Measurements from ENCODE around the gene AFF3.
A peak's percentile ranks its signal among the peaks of the same experiment; 100 is the strongest.

AFF3 gene

GRCh38 chr2:100000915-100001707 is 141.3 kb downstream of the AFF3 start:
- in situ Hi-C loops (cut with MboI; ENCODE audit: low sequenced_read_pairs, unreplicated experiment): no loop called here
- DNase-seq (ENCODE audit: low spot score): peak; percentile 69
- TF ChIP-seq, protein P1, sequence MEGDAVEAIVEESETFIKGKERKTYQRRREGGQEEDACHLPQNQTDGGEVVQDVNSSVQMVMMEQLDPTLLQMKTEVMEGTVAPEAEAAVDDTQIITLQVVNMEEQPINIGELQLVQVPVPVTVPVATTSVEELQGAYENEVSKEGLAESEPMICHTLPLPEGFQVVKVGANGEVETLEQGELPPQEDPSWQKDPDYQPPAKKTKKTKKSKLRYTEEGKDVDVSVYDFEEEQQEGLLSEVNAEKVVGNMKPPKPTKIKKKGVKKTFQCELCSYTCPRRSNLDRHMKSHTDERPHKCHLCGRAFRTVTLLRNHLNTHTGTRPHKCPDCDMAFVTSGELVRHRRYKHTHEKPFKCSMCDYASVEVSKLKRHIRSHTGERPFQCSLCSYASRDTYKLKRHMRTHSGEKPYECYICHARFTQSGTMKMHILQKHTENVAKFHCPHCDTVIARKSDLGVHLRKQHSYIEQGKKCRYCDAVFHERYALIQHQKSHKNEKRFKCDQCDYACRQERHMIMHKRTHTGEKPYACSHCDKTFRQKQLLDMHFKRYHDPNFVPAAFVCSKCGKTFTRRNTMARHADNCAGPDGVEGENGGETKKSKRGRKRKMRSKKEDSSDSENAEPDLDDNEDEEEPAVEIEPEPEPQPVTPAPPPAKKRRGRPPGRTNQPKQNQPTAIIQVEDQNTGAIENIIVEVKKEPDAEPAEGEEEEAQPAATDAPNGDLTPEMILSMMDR (IDR thresholded peaks at IDR 0.05; ENCODE audit: borderline replicate concordance, control extremely low read depth, extremely low read depth, insufficient read depth, missing control alignments): no peak

DNA sequence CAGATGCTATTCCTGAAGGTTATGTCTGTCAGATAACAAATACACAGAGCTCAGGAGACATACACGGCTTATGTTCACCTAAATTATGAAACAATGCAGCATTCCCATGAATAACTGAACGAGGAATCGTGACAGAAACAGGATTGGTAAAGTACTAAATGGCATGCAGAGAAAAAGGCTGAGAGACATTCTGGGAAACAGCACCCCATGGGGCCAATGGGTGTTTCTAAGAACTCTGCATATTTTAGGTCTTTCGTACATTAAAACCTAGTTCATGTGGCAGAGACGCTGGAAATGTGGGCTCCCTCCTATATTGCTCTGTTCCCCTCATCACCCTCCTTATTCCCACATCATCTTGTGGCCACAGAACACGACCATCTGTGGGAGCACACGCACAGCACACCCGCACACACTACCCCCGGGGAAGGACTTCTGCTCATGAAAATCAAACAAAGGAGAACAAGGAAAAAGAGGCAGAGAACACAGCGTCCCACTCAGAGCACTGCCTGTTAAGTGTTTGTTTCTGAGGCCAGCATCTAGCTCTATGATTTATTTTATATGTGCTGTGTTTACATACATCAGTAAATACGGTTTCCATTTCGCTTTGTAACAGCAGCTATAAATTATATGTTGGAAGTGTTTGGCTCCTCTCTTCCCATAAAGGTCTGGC is 143.6 kb downstream of the AFF3 start:
- TF ChIP-seq, protein P1 (IDR thresholded peaks at IDR 0.05; ENCODE audit: borderline replicate concordance, control extremely low read depth, extremely low read depth, insufficient read depth, missing control alignments): no peak
- no peak for DNase-seq (ENCODE audit: low spot score)
- in situ Hi-C loops (cut with MboI; ENCODE audit: low sequenced_read_pairs, unreplicated experiment): no loop called here

DNA sequence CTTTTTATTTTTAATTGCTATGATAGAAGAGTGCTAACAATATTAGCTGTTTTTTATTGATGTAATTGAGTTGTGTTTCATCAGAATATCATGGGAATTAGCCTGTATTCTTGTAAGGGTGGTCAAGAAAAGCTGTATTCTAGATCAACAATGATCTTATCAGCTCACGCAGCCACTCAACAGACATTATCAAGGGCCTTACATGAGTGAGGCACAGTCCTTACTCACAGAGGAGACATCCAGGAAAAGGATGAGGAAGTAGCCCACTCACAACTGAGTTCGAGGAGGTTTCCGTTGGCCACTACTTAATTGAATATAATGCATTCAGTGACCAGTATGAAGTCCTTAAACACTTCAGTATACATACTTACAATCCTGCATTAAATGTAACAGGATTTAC is 152.5 kb downstream of the AFF3 start:
- DNase-seq (ENCODE audit: low spot score): no peak
- TF ChIP-seq, protein P1 (IDR thresholded peaks at IDR 0.05; ENCODE audit: borderline replicate concordance, control extremely low read depth, extremely low read depth, insufficient read depth, missing control alignments): no peak
- in situ Hi-C loops (cut with MboI; ENCODE audit: low sequenced_read_pairs, unreplicated experiment): no loop called here

DNA sequence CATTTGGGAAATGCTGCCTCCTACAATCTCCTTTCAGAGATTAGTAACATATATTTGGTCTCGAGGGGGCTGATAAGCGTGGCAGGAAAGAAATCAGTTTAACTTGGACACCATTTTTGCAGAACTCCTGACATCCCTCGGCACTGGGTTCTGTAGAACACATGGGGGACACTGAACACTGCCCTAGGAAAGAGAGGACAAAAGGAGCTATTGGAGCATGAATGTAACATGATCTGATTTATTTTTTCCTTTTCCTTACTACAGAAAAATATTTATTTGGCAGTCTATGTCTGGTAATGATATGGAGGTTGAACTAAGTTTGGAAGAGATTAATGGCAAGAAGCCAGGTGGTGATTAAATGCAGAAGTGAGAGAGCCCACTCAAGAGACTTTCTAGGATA is 153.8 kb downstream of the AFF3 start:
- no peak for DNase-seq (ENCODE audit: low spot score)
- TF ChIP-seq, protein P1 (IDR thresholded peaks at IDR 0.05; ENCODE audit: borderline replicate concordance, control extremely low read depth, extremely low read depth, insufficient read depth, missing control alignments): no peak
- in situ Hi-C loops (cut with MboI; ENCODE audit: low sequenced_read_pairs, unreplicated experiment): no loop called here

GRCh38 chr2:99987160-99987559 is 155.2 kb downstream of the AFF3 start:
- DNase-seq (ENCODE audit: low spot score): no peak
- in situ Hi-C loops (cut with MboI; ENCODE audit: low sequenced_read_pairs, unreplicated experiment): no loop called here
- TF ChIP-seq, protein P1 (IDR thresholded peaks at IDR 0.05; ENCODE audit: borderline replicate concordance, control extremely low read depth, extremely low read depth, insufficient read depth, missing control alignments): no peak

DNA sequence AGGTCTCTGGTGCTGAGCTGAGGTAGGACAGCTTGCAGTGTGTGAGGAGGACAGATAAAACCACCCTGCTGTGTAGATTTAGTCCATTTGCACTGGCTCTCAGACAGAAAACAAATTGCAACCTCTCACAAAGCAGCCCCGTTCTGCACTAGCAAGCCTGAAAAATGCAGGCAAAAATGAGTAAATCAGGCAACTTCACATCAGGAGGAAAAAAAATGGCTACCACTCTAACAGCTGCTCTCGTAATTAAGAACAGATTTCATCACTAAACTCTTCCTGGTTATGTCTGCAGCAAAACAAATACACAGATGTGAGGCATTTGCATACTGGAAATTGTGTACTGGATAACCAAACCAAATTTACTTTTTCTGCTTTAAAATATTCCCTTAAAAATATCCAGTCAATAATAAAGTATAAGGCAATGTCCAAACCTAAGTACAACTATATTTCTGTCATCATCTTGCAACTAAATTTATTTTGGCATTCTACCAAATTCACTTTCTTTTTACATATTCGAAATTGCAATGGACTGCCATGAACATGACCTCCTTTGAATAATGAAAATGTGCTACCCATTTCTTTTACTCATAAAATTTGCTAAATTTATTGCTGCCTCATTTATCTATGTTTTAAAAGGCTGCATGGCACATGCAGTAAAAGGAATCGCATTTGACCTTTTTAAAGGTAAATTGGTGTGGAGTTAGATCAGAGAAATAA is 157.4 kb downstream of the AFF3 start:
- DNase-seq (ENCODE audit: low spot score): no peak
- in situ Hi-C loops (cut with MboI; ENCODE audit: low sequenced_read_pairs, unreplicated experiment): no loop called here
- TF ChIP-seq, protein P1 (IDR thresholded peaks at IDR 0.05; ENCODE audit: borderline replicate concordance, control extremely low read depth, extremely low read depth, insufficient read depth, missing control alignments): no peak

All from GM13976 (cell line).